Measurements from ENCODE around the gene RAPGEF5.

The RAPGEF5 gene

DNA sequence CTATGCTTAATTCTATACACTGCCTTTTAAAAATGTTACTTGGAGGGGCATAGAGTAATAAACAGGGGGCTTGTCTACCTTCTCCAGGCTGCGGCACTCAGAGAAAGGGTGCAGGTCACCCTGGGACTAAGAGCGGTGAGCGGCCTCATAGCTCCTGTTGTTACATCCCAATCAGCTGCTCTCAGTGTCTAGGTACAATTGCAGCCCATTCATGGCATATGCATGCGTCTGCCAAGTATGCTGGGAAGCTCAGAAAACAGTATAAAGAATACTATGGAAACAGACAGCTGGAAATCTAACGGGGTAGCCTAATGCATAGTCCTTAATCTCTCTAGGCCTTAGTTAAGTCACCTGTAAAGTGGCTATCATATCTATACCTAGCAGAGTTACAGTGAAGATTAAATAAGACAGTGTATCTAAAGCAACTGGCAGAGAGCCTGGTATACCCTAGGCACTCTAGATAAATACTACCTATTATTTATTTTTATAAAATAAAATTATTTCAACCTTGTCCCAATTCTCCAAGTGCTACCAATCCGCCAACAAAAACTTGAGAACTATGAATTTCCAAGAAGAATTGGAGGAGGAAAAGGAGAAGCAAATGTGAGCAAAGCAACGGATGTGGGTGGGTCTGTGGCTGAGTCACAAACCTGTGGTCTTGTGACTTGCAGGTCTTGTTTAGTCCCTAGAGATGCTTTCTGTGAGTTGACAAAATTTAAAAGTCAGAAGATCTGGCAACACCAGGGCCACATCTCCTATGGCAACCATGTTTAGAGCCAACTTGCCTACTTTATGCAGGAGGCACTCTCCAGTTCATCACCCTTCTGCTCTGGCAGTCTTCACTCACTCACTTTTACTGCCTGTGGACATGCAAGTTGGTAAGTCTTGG, 183.0 kb downstream of the RAPGEF5 start:
- H3K4me3 ChIP-seq (ENCODE audit: low read length): no peak overlapping the region
- DNase-seq (ENCODE audit: low read depth): no peak
- TF ChIP-seq, protein P1, sequence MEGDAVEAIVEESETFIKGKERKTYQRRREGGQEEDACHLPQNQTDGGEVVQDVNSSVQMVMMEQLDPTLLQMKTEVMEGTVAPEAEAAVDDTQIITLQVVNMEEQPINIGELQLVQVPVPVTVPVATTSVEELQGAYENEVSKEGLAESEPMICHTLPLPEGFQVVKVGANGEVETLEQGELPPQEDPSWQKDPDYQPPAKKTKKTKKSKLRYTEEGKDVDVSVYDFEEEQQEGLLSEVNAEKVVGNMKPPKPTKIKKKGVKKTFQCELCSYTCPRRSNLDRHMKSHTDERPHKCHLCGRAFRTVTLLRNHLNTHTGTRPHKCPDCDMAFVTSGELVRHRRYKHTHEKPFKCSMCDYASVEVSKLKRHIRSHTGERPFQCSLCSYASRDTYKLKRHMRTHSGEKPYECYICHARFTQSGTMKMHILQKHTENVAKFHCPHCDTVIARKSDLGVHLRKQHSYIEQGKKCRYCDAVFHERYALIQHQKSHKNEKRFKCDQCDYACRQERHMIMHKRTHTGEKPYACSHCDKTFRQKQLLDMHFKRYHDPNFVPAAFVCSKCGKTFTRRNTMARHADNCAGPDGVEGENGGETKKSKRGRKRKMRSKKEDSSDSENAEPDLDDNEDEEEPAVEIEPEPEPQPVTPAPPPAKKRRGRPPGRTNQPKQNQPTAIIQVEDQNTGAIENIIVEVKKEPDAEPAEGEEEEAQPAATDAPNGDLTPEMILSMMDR (conservative IDR thresholded peaks at IDR 0.05; ENCODE audit: low read depth, low read length): no peak

DNA sequence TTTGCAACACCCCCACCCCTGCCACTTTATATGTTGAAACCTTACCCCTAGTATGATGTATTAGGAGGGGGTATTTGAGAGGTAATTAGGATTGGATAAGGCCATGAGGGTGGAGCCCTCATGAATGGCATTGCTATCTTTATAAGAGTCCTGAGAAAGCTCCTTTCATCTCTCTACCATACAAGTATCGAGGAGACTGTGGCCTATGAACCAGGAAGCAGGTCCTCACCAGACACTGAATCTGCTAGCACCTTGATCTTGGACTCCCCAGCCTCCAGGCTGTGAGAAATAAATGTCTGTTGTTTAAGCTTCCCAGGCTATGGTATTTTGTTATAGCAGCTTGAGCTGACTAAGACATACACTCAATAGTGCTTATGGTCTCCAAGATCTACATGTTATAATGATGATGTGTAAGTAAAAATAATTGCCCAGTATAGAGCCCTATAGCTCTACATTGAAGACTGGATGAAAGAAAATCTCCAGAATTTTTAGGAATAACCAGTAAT, 188.8 kb downstream of the RAPGEF5 start:
- H3K4me3 ChIP-seq (ENCODE audit: low read length): no peak overlapping the region
- TF ChIP-seq, protein P1 (conservative IDR thresholded peaks at IDR 0.05; ENCODE audit: low read depth, low read length): no peak
- no peak for DNase-seq (ENCODE audit: low read depth)

DNA sequence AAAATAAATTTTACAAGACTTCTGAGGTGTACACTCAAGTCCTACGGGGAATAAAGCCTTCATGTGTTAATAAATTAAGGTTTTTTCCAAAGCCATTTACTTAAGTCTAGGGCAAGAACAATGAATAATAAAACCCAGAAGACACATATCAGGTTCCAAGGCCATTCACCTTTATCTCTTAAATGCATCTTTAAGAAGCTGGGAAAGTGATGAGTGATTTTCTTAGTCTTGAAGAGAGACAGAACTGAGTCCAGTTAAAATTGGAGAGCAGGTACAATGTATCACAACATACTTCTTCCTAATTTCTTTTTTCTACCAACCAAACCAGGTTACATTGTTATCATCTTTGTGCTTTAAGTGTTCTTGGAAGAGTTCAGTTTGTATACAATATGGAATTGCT, 189.5 kb downstream of the RAPGEF5 start:
- no peak for DNase-seq (ENCODE audit: low read depth)
- TF ChIP-seq, protein P1 (conservative IDR thresholded peaks at IDR 0.05; ENCODE audit: low read depth, low read length): no peak

DNA sequence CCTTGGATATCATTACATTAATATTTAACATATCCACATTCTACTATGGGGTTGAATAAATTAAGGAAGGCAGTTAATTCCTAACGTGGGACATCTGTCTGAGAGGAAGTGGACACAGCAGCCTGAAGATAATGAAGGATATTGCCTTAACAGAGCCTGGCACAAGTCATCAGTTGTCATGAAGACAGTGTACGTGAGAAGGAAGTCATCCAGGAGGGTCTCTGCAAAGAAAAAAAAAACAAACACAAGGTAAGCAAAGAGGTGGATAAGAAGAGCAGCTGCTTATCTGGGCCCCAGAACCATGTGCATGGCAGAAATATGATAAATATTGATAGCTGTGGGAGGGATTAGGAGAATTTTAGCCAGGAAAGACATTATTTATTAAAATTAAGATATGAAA, 190.0 kb downstream of the RAPGEF5 start:
- TF ChIP-seq, protein P1 (conservative IDR thresholded peaks at IDR 0.05; ENCODE audit: low read depth, low read length): no peak
- DNase-seq (ENCODE audit: low read depth): no peak
- H3K4me3 ChIP-seq (ENCODE audit: low read length): no peak overlapping the region

More for the DNA sequence above, 189.5 kb downstream of the RAPGEF5 start:
- H3K4me3 ChIP-seq (ENCODE audit: low read length): no peak overlapping the region

DNA sequence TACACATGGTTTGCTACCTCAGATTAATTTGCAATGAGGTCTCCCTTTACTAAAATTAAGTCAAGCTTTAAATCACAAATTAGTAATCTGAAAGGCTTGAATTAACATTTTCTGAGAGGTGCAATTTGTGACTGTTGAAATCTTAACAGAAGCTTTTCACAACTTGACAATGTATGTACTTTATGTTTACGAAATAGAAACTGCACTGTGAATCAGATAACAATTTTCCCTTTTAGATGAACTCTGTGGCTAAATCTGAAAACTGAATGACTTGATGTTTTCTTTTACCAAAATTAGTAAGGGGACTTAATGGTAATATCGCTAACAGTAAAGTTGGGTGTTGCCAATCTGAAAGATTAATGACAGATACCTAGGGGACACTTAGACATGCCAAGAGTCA, 197.6 kb downstream of the RAPGEF5 start:
- DNase-seq (ENCODE audit: low read depth): no peak
- H3K4me3 ChIP-seq (ENCODE audit: low read length): no peak overlapping the region
- TF ChIP-seq, protein P1 (conservative IDR thresholded peaks at IDR 0.05; ENCODE audit: low read depth, low read length): no peak

DNA sequence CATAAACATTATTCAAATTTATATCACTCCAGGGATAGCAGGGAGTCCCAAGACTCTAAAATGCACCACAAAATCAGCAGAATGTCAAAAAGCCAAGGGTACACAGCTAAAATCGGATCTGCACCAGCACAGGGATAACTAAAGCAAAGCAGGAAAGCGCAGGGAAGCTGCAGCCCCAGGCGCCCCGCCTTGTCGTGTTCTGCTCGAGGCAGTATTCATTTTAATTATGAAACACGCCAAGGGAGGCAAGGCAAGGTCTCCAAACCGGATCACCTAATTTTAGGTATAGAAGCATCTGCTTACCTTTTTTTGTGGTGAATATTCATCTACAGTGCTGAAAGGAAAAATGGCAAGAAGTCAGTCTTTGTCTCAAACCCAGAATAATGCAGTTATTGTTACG, 199.4 kb downstream of the RAPGEF5 start:
- TF ChIP-seq, protein P1 (conservative IDR thresholded peaks at IDR 0.05; ENCODE audit: low read depth, low read length): no peak
- no peak for DNase-seq (ENCODE audit: low read depth)
- H3K4me3 ChIP-seq (ENCODE audit: low read length): no peak overlapping the region

DNA sequence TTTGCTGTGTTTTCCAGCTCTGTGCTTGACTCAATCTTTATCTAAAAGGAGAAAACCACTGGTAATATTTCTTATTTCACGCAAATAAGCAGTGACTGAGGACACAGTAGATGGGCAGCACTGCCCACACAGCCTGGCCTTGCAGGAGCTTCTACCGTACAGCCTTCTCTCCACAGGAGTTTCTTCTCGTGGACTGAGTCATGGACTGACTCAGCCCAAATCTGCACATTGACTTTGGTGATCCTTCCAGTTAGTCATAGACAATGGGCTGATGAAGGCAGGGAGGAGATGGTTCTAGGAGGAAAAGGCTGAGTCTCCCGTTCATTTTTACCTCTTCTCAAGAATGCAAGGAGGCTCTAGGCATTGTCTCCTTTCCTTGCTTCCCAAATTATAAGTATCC, 200.7 kb downstream of the RAPGEF5 start:
- no peak overlapping the region for H3K4me3 ChIP-seq (ENCODE audit: low read length)
- TF ChIP-seq, protein P1 (conservative IDR thresholded peaks at IDR 0.05; ENCODE audit: low read depth, low read length): no peak
- DNase-seq (ENCODE audit: low read depth): no peak

Measured in retinal pigment epithelial cell (primary cell).